Motor neuron (in vitro differentiated cells): ENCODE measurements around the gene P4HTM. TPM values are rescaled to one million over a fixed set of nuclear protein-coding genes. Genes with fewer than 3 reads are reported as not detected.

Experiments
- ATAC-seq, 8 experiments: fragments of 200-7000 bp; cut with Tn5 transposase; replicated peaks in 6 of 8; 2 replicates each; pipeline ENCODE4 v1.8.0; 2021; ENCODE audit warnings: mild to moderate bottlenecking in 8 of 8, moderate library complexity in 8 of 8
- H3K27ac ChIP-seq, 2 donors: fragments of 250-450 bp; sonication (Bioruptor Pico); 2 replicates each; pipeline ENCODE4 v1.9.0; 2021; ENCODE audit warnings: antibody characterized with exemption in 2 of 2, mild to moderate bottlenecking in 2 of 2, moderate library complexity in 1 of 2
- H3K4me1 ChIP-seq, 2 donors: fragments of 250-450 bp; sonication (Bioruptor Pico); replicated peaks in 1 of 2; 2 replicates each; pipeline ENCODE4 v1.6.1; 2021; ENCODE audit warnings: antibody characterized with exemption in 2 of 2, mild to moderate bottlenecking in 2 of 2, moderate library complexity in 1 of 2
- H3K4me3 ChIP-seq, 5 donors: fragments of 250-450 bp; sonication (Bioruptor Pico); 2 replicates each; pipeline ENCODE4 v1.9.0; 2021; ENCODE audit warnings: antibody characterized with exemption in 5 of 5, mild to moderate bottlenecking in 5 of 5, moderate library complexity in 4 of 5
- WGBS, 10 experiments: fragments of 450-650 bp; shearing (Covaris generic); methylation state at CpG; one replicate each; pipeline ENCODE4 v1.0.0; 2022; 5-methylcytosine and 5-hydroxymethylcytosine counted together
- in situ Hi-C, 9 experiments: fragments of 400-800 bp; cut with MboI; loops; one replicate each; pipeline ENCODE4 v1.15.0; 2021; ENCODE audit warnings: low sequenced_read_pairs in 9 of 9, low pct_unique_long_range_greater_than_20kb in 2 of 9; ENCODE audit not compliant: unreplicated experiment in 9 of 9
- total RNA-seq, 8 experiments: library from RNA; unstranded; fragments of 300-600 nt; gene quantifications; 2 replicates each; pipeline versions ENCODE4 v1.2.3 to v1.2.4, GENCODE V29; 2022

Gene P4HTM
- total RNA-seq, 8 experiments from 2014 or later: 4.9 to 94.0 (median 29.6) TPM

- WGBS, 10 experiments: 100% methylated on average over 1 to 2 of the region's 4 CpGs; no CpG with 5 or more reads in 7 of the 10 experiments
- Histone ChIP-seq H3K27ac (no peak overlapping the region), H3K4me1 (peaks cover 26 to 27% of the 10 kb centered on the region in 2 donors), H3K4me3 (no peak overlapping the region)
- ATAC-seq: no peak
- in situ Hi-C loops: no loop called here
Observed at GRCh38 chr3:49023775-49024174, 33.7 kb downstream of the P4HTM start.

- Histone ChIP-seq H3K4me1 (peaks cover 20 to 23% of the 10 kb centered on the region in 2 donors), H3K27ac (no peak overlapping the region), H3K4me3 (no peak overlapping the region)
- ATAC-seq: no peak
- WGBS, 10 experiments: 50 to 100% (median 93%) methylated on average over 1 to 4 of the region's 5 CpGs; no CpG with 5 or more reads in 5 of the 10 experiments
- in situ Hi-C loops: no loop called here
Observed at GRCh38 chr3:49024449-49024848, 34.4 kb downstream of the P4HTM start.

- in situ Hi-C loops: no loop called here
- no peak for ATAC-seq
- Histone ChIP-seq H3K4me3 (no peak overlapping the region), H3K4me1 (peaks cover 14 to 21% of the 10 kb centered on the region in 2 donors), H3K27ac (no peak overlapping the region)
- WGBS, 10 experiments: 50 to 100% (median 87%) methylated on average over 1 to 7 of the region's 13 CpGs; no CpG with 5 or more reads in 4 of the 10 experiments
Observed at GRCh38 chr3:49025005-49025792, 35.2 kb downstream of the P4HTM start.

GRCh38 chr3:49025793-49026520 lies 35.9 kb downstream of the P4HTM start:
- in situ Hi-C loops: no loop called here
- Histone ChIP-seq H3K4me1 (peaks cover 14 to 20% of the 10 kb centered on the region in 2 donors), H3K27ac (no peak overlapping the region), H3K4me3 (no peak overlapping the region)
- WGBS, 10 experiments: 83 to 100% (median 100%) methylated on average over 1 to 2 of the region's 8 CpGs; no CpG with 5 or more reads in 6 of the 10 experiments
- ATAC-seq: no peak

- in situ Hi-C loops: no loop called here
- H3K27ac ChIP-seq: no peak overlapping the region
Observed at GRCh38 chr3:49026536-49026935, 36.5 kb downstream of the P4HTM start.

GRCh38 chr3:49027634-49028033 lies 37.6 kb downstream of the P4HTM start:
- ATAC-seq: no peak
- H3K27ac ChIP-seq: no peak overlapping the region
- WGBS, 10 experiments: 85 to 100% (median 98%) methylated on average over 1 to 7 of the region's 9 CpGs; no CpG with 5 or more reads in 3 of the 10 experiments
- H3K4me1 ChIP-seq: peaks cover 14 to 20% of the 10 kb centered on the region in 2 donors
- in situ Hi-C loops: no loop called here
- peak overlapping the region in 1 of 5 donors; percentile 66 for H3K4me3 ChIP-seq

More at GRCh38 chr3:49026536-49026935, 36.5 kb downstream of the P4HTM start:
- no peak overlapping the region for H3K4me3 ChIP-seq
- H3K4me1 ChIP-seq: peaks cover 14 to 20% of the 10 kb centered on the region in 2 donors
- 83 to 100% (median 92%) methylated on average over 1 to 3 of the region's 3 CpGs; no CpG with 5 or more reads in 5 of the 10 experiments for WGBS, 10 experiments
- no peak for ATAC-seq

- H3K27ac ChIP-seq: peak overlapping the region; percentile 85 to 86
- in situ Hi-C loops: no loop called here
- peaks cover 9 to 16% of the 10 kb centered on the region in 2 donors for H3K4me1 ChIP-seq
- H3K4me3 ChIP-seq: peak overlapping the region; percentile 55 to 81 (median 62)
- WGBS, 10 experiments: 75 to 100% (median 90%) methylated on average over 1 to 3 of the region's 4 CpGs; no CpG with 5 or more reads in 3 of the 10 experiments
- ATAC-seq: no peak
Observed at GRCh38 chr3:49028298-49028672, 38.2 kb downstream of the P4HTM start.

- WGBS, 10 experiments: 0 to 33% (median 0%) methylated on average over 1 to 34 of the region's 55 CpGs; no CpG with 5 or more reads in 3 of the 10 experiments
- in situ Hi-C loops: no loop called here
- H3K4me1 ChIP-seq: peaks cover 9 to 16% of the 10 kb centered on the region in 2 donors
- peak within 1 kb of the TSS; percentile 85 to 86 for H3K27ac ChIP-seq
- peak; percentile 90 to 95 (median 92) for ATAC-seq
- peak within 1 kb of the TSS; percentile 55 to 81 (median 62) for H3K4me3 ChIP-seq
Observed at GRCh38 chr3:49028673-49029562, 38.9 kb downstream of the P4HTM start, which contains the start of gene IMPDH2. TSS of gene IMPDH2 (minus strand) at chr3:49029398. CDS start at chr3:49029350, 48 bp downstream.

- peaks cover 9 to 16% of the 10 kb centered on the region in 2 donors for H3K4me1 ChIP-seq
- WGBS, 10 experiments: 0 to 20% (median 3%) methylated on average over 1 to 7 of the region's 7 CpGs; no CpG with 5 or more reads in 4 of the 10 experiments
- in situ Hi-C loops: no loop called here
- peak overlapping the region in 4 of 5 donors; percentile 55 to 81 (median 64) for H3K4me3 ChIP-seq
- H3K27ac ChIP-seq: peak overlapping the region; percentile 38 to 58
- no peak for ATAC-seq
Observed at GRCh38 chr3:49029563-49029884, 39.5 kb downstream of the P4HTM start.

- no peak for ATAC-seq
- peaks cover 9 to 16% of the 10 kb centered on the region in 2 donors for H3K4me1 ChIP-seq
- in situ Hi-C loops: no loop called here
- no peak overlapping the region for H3K27ac ChIP-seq
- 83 to 100% (median 100%) methylated on average over 1 to 6 of the region's 6 CpGs; no CpG with 5 or more reads in 1 of the 10 experiments for WGBS, 10 experiments
- H3K4me3 ChIP-seq: no peak overlapping the region
Observed at GRCh38 chr3:49030321-49030720, 40.3 kb downstream of the P4HTM start.

GRCh38 chr3:49032646-49033304 lies 42.7 kb downstream of the P4HTM start:
- WGBS, 10 experiments: 70 to 100% (median 94%) methylated on average over 1 to 5 of the region's 6 CpGs; no CpG with 5 or more reads in 3 of the 10 experiments
- H3K4me1 ChIP-seq: peaks cover 8 to 14% of the 10 kb centered on the region in 2 donors
- H3K4me3 ChIP-seq: no peak overlapping the region
- in situ Hi-C loops: no loop called here
- H3K27ac ChIP-seq: no peak overlapping the region
- ATAC-seq: no peak

GRCh38 chr3:49034650-49035049 lies 44.6 kb downstream of the P4HTM start:
- peak in 3 of 8 experiments; percentile 50 to 81 (median 58) for ATAC-seq
- in situ Hi-C loops: no loop called here
- H3K27ac ChIP-seq: no peak overlapping the region
- 67 to 100% (median 80%) methylated on average over 1 to 2 of the region's 2 CpGs; no CpG with 5 or more reads in 5 of the 10 experiments for WGBS, 10 experiments
- no peak overlapping the region for H3K4me3 ChIP-seq
- H3K4me1 ChIP-seq: peaks cover 0 to 3% of the 10 kb centered on the region in 2 donors
